ENCODE results near the gene OGFOD3. TPM values are rescaled to one million over a fixed set of nuclear protein-coding genes. Genes with fewer than 3 reads are reported as not detected.

Gene OGFOD3
- total RNA-seq, 1 donor from 2014 or later = 29.1 TPM

DNA sequence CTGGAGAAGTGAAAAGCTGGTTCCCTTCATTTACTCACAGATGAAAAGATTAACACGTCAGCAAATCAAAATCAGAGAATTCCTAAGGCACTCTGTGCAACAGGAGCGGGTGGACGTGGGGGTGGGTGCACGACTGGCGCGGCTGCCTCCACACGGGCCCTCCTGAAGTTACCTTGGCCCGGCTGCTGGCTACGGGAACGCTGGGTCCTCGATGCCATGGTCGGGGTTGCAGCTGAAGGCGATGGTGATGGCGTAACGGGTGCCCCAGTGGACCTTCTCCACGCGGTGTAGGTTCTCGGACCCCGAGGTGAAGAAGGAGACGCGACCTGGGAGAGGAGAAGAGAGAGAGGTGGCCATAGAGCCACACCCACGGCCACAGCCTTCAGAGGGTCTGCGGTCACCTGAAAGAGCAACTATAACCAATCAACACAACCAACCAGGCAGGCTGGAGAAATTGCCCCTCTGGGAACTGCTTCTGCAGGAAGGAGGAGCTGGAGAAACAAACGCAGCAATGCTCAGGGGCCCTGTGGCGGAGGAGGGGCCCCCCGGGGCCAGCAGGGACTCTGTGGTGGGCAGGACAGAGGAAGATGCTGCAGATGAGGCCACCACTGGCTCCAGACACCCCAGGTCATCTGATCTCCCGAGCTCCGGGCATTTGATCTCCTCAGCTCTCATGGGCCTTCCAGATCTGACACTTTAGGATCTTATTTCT is 26.0 kb downstream of the OGFOD3 start:
- Mint-ChIP-seq H3K4me1 (ENCODE audit: low read depth) (no peaks in the 10 kb centered on the region), H3K27ac (no peak overlapping the region), H3K4me3 (ENCODE audit: low read depth) (no peak overlapping the region), H3K9me3 (no peaks in the 10 kb centered on the region), H3K27me3 (ENCODE audit: low read depth) (peaks cover 2% of the 10 kb centered on the region), H3K36me3 (ENCODE audit: low read depth) (no peaks in the 10 kb centered on the region)
- intact Hi-C loops (cut with micrococcal nuclease) = no loop called here
- no peak for DNase-seq (ENCODE audit: low spot score)

DNA sequence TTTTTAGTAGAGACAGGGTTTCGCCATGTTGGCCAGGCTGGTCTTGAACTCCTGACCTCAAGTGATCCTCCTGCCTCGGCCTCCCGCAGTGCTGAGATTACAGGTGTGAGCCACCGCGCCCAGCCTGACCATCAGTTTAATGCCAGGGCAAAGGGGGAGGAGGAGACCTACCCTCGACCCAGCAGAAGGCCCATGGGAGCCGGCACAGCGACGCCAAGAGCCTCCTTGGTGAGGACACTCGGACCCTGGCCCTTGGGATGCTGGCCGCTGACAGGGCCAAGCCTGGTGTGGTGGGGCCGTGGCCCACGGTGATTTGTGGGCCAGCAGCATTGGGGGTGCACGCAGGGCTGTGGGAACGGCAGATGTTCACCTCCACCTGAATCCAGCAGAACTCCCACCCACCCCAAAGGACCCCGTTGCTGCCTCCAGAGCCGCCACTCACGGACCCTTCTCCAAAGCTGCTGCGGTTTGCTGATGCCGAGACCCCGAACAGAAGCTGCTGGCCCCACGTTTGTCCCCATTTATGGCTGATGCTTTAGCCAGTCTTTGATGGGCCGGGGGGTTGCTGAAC is 26.8 kb downstream of the OGFOD3 start:
- intact Hi-C loops (cut with micrococcal nuclease) = no loop called here
- no peaks in the 10 kb centered on the region for H3K36me3 Mint-ChIP-seq (ENCODE audit: low read depth)
- no peak for DNase-seq (ENCODE audit: low spot score)

DNA sequence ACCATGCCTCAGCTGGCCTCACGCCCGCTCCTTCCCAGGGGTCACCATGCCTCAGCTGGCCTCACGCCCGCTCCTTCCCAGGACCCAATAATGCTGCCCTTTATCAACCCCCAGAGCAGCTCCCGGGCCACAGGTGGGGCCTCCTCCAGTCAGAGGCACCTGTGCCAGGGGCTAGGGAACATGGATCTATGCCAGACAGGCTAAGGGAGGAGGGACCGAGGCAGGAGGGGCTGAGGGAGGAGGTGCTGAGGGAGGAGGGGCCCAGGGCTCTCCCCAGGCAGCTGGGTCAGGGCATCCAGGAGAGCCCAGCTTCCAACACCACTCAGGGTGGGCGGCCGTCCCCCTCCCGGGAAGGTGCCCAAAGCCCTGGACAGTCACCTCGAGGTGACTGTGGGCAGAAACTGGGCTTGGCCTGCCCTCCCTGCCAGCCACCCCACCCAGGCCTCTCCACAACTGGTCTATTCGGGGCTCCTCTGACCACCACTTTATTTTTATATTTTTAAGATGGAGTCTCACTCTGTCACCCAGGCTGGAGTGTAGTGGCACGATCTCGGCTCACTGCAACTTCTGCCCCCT is 27.4 kb downstream of the OGFOD3 start:
- Mint-ChIP-seq H3K27me3 (ENCODE audit: low read depth) (peaks cover 2% of the 10 kb centered on the region), H3K27ac (no peak overlapping the region), H3K36me3 (ENCODE audit: low read depth) (no peaks in the 10 kb centered on the region), H3K9me3 (no peaks in the 10 kb centered on the region), H3K4me1 (ENCODE audit: low read depth) (no peaks in the 10 kb centered on the region), H3K4me3 (ENCODE audit: low read depth) (no peak overlapping the region)
- intact Hi-C loops (cut with micrococcal nuclease) = no loop called here
- DNase-seq (ENCODE audit: low spot score) = no peak

More for the DNA sequence above, 26.8 kb downstream of the OGFOD3 start:
- Mint-ChIP-seq H3K27me3 (ENCODE audit: low read depth) (peaks cover 2% of the 10 kb centered on the region), H3K4me3 (ENCODE audit: low read depth) (no peak overlapping the region), H3K27ac (no peak overlapping the region), H3K4me1 (ENCODE audit: low read depth) (no peaks in the 10 kb centered on the region), H3K9me3 (no peaks in the 10 kb centered on the region)

DNA sequence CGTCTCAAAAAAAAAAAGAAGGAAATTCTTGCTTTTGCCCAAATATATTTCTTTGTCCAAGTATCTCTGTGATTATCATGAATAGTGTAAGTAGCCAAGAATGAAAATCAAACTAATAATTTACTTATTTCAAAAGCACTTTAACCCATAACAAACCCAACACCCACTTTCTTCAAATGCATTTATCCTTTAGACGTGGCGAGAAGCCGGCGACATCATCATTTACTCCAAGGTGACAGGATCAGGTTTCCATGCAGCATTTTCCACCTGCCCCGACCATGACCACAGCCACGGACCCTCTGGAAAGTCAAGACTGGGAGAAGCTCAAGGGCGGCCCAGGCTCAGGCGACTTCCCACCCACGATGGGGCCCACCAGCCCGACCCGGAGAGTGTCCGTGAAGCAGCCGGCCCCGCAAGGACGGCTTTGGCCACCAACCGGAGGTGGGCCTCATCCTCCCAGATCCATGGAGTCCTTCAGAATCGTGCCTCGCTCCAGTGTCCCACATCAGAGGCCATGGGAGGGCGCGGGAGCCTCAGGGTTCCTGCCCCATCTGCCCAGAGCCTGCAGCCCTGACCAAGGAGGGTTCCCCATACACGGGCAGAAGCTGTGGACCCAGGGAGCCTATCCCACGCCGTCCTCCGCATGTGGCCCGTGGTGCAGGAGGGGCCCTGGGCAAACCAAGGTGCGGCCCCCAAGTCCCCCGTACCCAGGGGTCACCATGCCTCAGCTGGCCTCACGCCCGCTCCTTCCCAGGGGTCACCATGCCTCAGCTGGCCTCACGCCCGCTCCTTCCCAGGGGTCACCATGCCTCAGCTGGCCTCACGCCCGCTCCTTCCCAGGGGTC is 28.1 kb downstream of the OGFOD3 start:
- DNase-seq (ENCODE audit: low spot score) = no peak
- H3K4me1 Mint-ChIP-seq (ENCODE audit: low read depth) = no peaks in the 10 kb centered on the region
- intact Hi-C loops (cut with micrococcal nuclease) = no loop called here
- peaks cover 2% of the 10 kb centered on the region for H3K27me3 Mint-ChIP-seq (ENCODE audit: low read depth)
- no peaks in the 10 kb centered on the region for H3K9me3 Mint-ChIP-seq
- H3K27ac Mint-ChIP-seq = no peak overlapping the region
- no peak overlapping the region for H3K4me3 Mint-ChIP-seq (ENCODE audit: low read depth)
- H3K36me3 Mint-ChIP-seq (ENCODE audit: low read depth) = no peaks in the 10 kb centered on the region

DNA sequence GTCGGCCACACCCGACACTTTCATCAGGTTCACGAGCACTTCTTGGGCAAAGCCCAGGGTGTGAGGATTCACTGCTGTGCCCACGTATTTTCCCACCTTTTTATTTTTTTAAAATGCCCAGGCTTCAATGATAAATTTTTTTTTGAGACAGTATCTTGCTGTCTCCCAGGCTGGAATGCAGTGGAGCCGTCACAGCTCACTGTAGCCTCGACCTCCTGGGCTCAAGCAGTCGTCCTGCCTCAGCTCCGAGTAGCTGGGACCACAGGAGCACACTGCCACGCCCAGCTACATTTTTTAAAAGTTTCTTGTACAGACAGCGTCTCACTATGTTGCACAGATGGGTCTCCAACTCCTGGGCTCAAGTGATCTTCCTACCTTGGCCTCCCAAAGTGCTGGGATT is 29.0 kb downstream of the OGFOD3 start:
- no peak overlapping the region for H3K27ac Mint-ChIP-seq
- no peak for DNase-seq (ENCODE audit: low spot score)
- H3K4me1 Mint-ChIP-seq (ENCODE audit: low read depth) = no peaks in the 10 kb centered on the region
- H3K27me3 Mint-ChIP-seq (ENCODE audit: low read depth) = peaks cover 2% of the 10 kb centered on the region
- H3K36me3 Mint-ChIP-seq (ENCODE audit: low read depth) = no peaks in the 10 kb centered on the region
- intact Hi-C loops (cut with micrococcal nuclease) = no loop called here
- H3K9me3 Mint-ChIP-seq = no peaks in the 10 kb centered on the region
- H3K4me3 Mint-ChIP-seq (ENCODE audit: low read depth) = no peak overlapping the region

DNA sequence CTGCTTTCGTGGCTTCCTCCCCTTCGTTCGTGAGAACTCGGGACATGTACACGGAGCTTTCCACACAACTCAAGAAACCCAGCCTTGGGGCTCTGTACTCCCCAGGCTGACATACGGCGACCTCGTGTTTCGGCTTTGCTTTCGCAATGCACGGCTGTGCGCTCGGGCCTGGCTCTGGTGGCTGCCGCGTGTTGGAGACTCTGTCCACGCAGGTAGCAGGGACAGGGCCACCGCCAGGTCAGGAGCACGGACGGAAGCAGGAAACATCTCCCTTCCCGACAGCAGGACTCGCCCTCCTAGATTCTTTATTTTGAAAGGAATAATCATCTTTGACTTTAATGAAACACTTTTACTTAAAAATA is 29.5 kb downstream of the OGFOD3 start:
- H3K36me3 Mint-ChIP-seq (ENCODE audit: low read depth) = no peaks in the 10 kb centered on the region
- intact Hi-C loops (cut with micrococcal nuclease) = no loop called here
- no peak for DNase-seq (ENCODE audit: low spot score)

DNA sequence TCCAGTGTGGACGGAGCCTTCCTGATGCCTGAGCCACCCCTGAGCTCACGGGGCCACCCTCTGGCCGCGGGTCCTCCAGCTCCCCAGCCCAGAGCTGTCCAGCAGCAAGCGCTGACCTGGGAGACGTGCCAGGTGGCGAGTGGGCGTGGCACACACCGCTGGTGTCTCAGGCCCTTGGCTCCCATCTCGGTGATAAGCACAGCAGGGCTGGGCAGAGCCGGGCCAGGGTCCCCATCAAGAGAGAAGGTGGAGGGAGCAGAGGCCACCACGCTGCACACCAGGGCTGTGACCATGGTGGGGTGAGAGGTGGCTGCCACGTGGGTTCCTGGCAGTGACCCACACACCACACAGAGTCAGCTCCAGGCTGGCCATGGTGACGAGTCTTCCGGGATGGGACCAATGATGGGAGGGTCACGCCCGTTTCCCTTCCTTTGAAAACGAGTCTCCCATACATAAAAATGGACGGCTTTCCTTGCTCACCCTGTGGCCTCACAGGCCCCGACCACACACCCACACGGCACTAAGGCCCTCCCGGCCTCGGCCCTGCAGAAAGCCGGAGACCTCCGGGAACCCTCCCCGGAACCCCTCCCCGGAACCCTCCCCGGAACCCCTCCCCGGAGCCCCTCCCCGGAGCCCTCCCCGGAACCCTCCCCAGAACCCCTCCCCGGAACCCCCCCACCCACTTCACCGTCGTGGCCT is 30.0 kb downstream of the OGFOD3 start:
- intact Hi-C loops (cut with micrococcal nuclease) = no loop called here
- Mint-ChIP-seq H3K27me3 (ENCODE audit: low read depth) (peaks cover 2% of the 10 kb centered on the region), H3K4me3 (ENCODE audit: low read depth) (no peak overlapping the region), H3K9me3 (no peaks in the 10 kb centered on the region), H3K36me3 (ENCODE audit: low read depth) (no peaks in the 10 kb centered on the region), H3K4me1 (ENCODE audit: low read depth) (no peaks in the 10 kb centered on the region), H3K27ac (no peak overlapping the region)
- DNase-seq (ENCODE audit: low spot score) = no peak

More for the DNA sequence above, 29.5 kb downstream of the OGFOD3 start:
- H3K4me1 Mint-ChIP-seq (ENCODE audit: low read depth) = no peaks in the 10 kb centered on the region
- H3K27me3 Mint-ChIP-seq (ENCODE audit: low read depth) = peaks cover 2% of the 10 kb centered on the region
- no peaks in the 10 kb centered on the region for H3K9me3 Mint-ChIP-seq
- H3K27ac Mint-ChIP-seq = no peak overlapping the region
- no peak overlapping the region for H3K4me3 Mint-ChIP-seq (ENCODE audit: low read depth)

DNA sequence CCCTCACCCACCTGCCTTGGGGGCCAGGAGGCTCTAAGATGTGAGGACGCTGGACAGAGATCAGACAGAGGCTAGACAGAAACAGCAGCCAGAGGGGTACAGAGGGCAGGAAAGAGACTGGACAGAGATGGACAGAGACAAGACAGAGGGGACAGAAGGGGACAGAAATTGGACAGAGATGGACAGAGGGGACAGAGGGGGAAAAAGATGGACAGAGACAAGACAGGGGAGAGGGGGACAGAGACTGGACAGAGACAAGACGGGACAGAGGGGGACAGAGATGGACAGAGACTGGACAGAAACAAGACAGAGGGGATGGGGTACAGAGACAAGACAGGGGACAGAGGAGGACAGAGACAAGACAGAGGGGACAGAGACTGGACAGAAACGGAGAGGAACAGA is 30.7 kb downstream of the OGFOD3 start:
- Mint-ChIP-seq H3K27ac (no peak overlapping the region), H3K27me3 (ENCODE audit: low read depth) (peaks cover 2% of the 10 kb centered on the region), H3K4me1 (ENCODE audit: low read depth) (no peaks in the 10 kb centered on the region), H3K4me3 (ENCODE audit: low read depth) (no peak overlapping the region), H3K36me3 (ENCODE audit: low read depth) (no peaks in the 10 kb centered on the region), H3K9me3 (no peaks in the 10 kb centered on the region)
- no peak for DNase-seq (ENCODE audit: low spot score)
- intact Hi-C loops (cut with micrococcal nuclease) = no loop called here

DNA sequence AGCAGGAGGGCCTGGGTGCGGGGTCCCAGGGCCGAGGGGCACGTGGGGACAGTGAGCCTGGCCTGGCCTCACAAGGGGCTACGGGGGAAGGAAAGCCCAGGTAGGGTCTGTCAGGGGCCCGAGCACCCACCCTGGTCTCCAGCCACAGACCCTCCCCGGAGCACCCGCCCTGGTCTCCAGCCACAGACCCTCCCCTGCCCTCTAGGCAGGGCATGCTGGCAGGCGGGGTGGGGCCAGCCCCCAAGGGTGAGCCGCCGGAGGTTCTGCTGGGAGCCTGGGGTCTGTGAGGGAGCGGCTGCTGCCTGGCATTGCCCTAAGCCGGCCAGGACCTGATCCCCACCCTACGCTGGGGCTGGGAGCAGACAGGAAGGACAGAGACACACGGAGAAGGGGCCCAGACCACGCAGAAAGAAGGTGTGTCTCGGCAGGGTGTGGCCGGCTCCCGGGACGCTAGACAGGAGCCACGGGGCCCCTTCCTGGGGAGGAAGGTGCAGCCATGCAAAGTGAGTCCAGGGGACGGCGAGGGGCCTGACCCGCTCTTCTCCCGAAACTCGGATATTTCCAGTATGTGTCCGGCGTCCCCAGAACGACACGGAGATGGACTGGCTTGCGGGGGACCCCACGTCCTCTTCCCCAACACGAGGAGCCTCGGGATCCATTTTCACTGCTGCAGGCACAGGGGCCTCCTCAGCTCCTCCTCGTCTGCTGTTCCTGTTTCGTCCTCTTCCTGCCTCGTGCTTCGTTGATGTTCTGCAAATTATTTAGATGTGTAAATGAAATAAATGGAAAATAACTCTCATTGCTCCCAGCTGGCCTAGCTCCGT is 31.3 kb downstream of the OGFOD3 start:
- no peaks in the 10 kb centered on the region for H3K4me1 Mint-ChIP-seq (ENCODE audit: low read depth)
- no peak overlapping the region for H3K27ac Mint-ChIP-seq
- H3K9me3 Mint-ChIP-seq = no peaks in the 10 kb centered on the region
- no peak overlapping the region for H3K4me3 Mint-ChIP-seq (ENCODE audit: low read depth)
- peaks cover 2% of the 10 kb centered on the region for H3K27me3 Mint-ChIP-seq (ENCODE audit: low read depth)
- intact Hi-C loops (cut with micrococcal nuclease) = no loop called here
- H3K36me3 Mint-ChIP-seq (ENCODE audit: low read depth) = no peaks in the 10 kb centered on the region
- DNase-seq (ENCODE audit: low spot score) = no peak

DNA sequence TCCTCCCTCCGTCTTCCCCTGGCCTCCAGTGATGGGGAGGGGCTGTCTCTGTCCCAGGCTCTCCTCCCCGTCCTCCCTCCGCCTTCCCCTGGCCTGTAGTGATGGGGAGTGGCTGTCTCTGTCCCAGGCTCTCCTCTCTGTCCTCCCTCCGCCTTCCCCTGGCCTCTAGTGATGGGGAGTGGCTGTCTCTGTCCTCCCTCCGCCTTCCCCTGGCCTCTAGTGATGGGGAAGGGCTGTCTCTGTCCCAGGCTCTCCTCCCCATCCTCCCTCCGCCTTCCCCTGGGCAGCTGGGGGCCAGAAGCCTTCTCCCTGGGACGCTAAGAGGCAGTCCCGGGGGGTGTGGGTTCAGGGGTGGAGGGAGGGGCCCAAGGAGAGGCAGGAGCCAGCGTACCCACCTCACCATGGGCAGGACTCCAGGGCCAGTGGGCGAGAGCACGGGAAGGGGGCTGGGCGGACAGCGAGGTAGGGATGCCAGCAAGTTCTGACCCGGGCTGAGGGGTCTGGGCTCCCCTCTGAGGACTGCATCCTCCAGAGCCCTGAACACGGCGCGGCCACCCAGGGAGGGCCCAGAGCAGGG is 32.0 kb downstream of the OGFOD3 start:
- Mint-ChIP-seq H3K4me1 (ENCODE audit: low read depth) (no peaks in the 10 kb centered on the region), H3K27ac (no peak overlapping the region), H3K9me3 (no peaks in the 10 kb centered on the region), H3K36me3 (ENCODE audit: low read depth) (no peaks in the 10 kb centered on the region), H3K4me3 (ENCODE audit: low read depth) (no peak overlapping the region), H3K27me3 (ENCODE audit: low read depth) (peaks cover 2% of the 10 kb centered on the region)
- no peak for DNase-seq (ENCODE audit: low spot score)
- intact Hi-C loops (cut with micrococcal nuclease) = no loop called here

DNA sequence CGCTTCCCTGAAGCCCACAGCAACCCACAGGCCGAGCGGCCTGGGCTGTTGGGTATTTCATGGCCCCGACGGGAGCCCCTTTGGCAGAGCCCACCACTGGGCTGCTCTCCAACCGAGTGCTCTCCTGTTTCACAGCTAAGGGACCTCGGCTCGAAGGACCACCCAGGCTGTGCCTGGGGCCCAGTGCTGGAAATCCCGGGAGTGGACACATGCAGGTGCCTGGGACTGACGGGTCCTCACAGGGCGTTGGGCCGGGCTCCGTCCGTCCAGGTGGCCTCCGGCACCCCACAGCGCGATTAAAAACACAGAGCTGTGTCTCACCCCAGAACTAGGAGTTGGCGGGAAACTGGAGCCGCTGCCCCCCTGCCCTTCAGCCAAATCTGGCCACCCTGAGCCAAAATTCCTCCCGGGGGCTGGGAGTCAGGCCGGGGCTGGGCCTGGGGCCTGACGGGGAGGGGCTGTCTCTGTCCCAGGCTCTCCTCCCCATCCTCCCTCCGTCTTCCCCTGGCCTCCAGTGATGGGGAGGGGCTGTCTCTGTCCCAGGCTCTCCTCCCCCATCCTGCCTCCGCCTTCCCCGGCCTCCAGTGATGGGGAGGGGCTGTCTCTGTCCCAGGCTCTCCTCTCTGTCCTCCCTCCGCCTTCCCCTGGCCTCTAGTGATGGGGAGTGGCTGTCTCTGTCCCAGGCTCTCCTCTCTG is 32.7 kb downstream of the OGFOD3 start:
- Mint-ChIP-seq H3K27me3 (ENCODE audit: low read depth) (peaks cover 2% of the 10 kb centered on the region), H3K4me1 (ENCODE audit: low read depth) (no peaks in the 10 kb centered on the region), H3K27ac (no peak overlapping the region), H3K36me3 (ENCODE audit: low read depth) (no peaks in the 10 kb centered on the region), H3K9me3 (no peaks in the 10 kb centered on the region), H3K4me3 (ENCODE audit: low read depth) (no peak overlapping the region)
- intact Hi-C loops (cut with micrococcal nuclease) = no loop called here
- DNase-seq (ENCODE audit: low spot score) = no peak
